Endodermal cell (in vitro differentiated cells): Measurements from ENCODE around the gene NRXN3. TPM values are rescaled to one million over a fixed set of nuclear protein-coding genes. Genes with fewer than 3 reads are reported as not detected.
"Not testable (repeated sequence)": the region's sequence is repeated elsewhere in the genome, so short reads cannot be mapped to it uniquely, and the experiment has no call there.

Source experiments
- DNase-seq: peaks from one replicate; pipeline ENCODE4 v3.0.0-alpha.2; 2017
- H3K27ac ChIP-seq: 2 replicates; pipeline ENCODE4 v1.5.1; 2013; ENCODE audit warnings: mild to moderate bottlenecking, low read depth, low read length, moderate library complexity
- H3K27me3 ChIP-seq: 2 replicates; pipeline ENCODE4 v1.6.1; 2013; ENCODE audit warnings: mild to moderate bottlenecking, low read length, moderate library complexity; ENCODE audit not compliant: insufficient read depth, control insufficient read depth, poor library complexity, severe bottlenecking
- H3K36me3 ChIP-seq: 2 replicates; pipeline ENCODE4 v1.7.0; 2013; ENCODE audit warnings: mild to moderate bottlenecking, low read length, moderate library complexity; ENCODE audit not compliant: control insufficient read depth, insufficient read depth
- H3K4me1 ChIP-seq: one replicate; pipeline ENCODE4 v1.7.0; 2013; ENCODE audit warnings: low read length; ENCODE audit not compliant: control insufficient read depth, insufficient read depth
- H3K4me3 ChIP-seq: 2 replicates; pipeline ENCODE4 v1.5.1; 2013; ENCODE audit warnings: mild to moderate bottlenecking, low read length, moderate library complexity
- H3K9ac ChIP-seq: 2 replicates; pipeline ENCODE4 v1.6.1; 2013; ENCODE audit warnings: mild to moderate bottlenecking, low read length, moderate library complexity; ENCODE audit not compliant: poor library complexity, severe bottlenecking; ENCODE audit errors: extremely low read depth
- H3K9me3 ChIP-seq: 2 replicates; pipeline ENCODE4 v1.6.1; 2013; ENCODE audit warnings: mild to moderate bottlenecking, low read length, moderate library complexity; ENCODE audit not compliant: control insufficient read depth
- H3K27ac Mint-ChIP-seq: 2 replicates; pipeline ENCODE4 v1.8.0; 2020; ENCODE audit warnings: mixed read lengths
- H3K27me3 Mint-ChIP-seq: 2 replicates; pipeline ENCODE4 v1.8.0; 2021; ENCODE audit warnings: mild to moderate bottlenecking, mixed read lengths; ENCODE audit not compliant: insufficient read depth
- H3K36me3 Mint-ChIP-seq: 2 replicates; pipeline ENCODE4 v1.8.0; 2020; ENCODE audit warnings: low read depth, mixed read lengths
- H3K4me1 Mint-ChIP-seq: 2 replicates; pipeline ENCODE4 v1.8.0; 2020; ENCODE audit warnings: mixed read lengths
- H3K4me3 Mint-ChIP-seq: 2 replicates; pipeline ENCODE4 v1.8.0; 2020; ENCODE audit warnings: mild to moderate bottlenecking, moderate library complexity, mixed read lengths
- H3K9me3 Mint-ChIP-seq: 2 replicates; pipeline ENCODE4 v1.8.0; 2020; ENCODE audit warnings: mild to moderate bottlenecking, mixed read lengths
- WGBS, 2 experiments: methylation state at CpG; one replicate each; pipeline versions ENCODE4 v1.1.5 to v1.1.7; 2013; ENCODE audit warnings: missing lambda C conversion rate in 2 of 2, mixed read lengths in 1 of 2; ENCODE audit not compliant: insufficient coverage in 1 of 2, insufficient read length in 1 of 2; 5-methylcytosine and 5-hydroxymethylcytosine counted together
- total RNA-seq, 2 donors: library from RNA; stranded (reverse); fragmentation: NEBNext Ultra II Directional in 1 of 2; extraction: Animal tissue kit (Norgen Biotek cat#: 25700) in 1 of 2; gene quantifications; 2 replicates in 1 of 2; 3 replicates in 1 of 2; pipeline ENCODE4 v1.2.1, GENCODE V29; 2021
- TF ChIP-seq, protein P1 (sequence below): fragments of 200-600 bp; sonication (generic); conservative IDR thresholded peaks from 2 replicates; pipeline ENCODE4 v1.5.0; 2021; ENCODE audit warnings: antibody characterized with exemption, mild to moderate bottlenecking

NRXN3 gene
- total RNA-seq, 2 donors from 2014 or later: 20.9 to 21.4 TPM

DNA sequence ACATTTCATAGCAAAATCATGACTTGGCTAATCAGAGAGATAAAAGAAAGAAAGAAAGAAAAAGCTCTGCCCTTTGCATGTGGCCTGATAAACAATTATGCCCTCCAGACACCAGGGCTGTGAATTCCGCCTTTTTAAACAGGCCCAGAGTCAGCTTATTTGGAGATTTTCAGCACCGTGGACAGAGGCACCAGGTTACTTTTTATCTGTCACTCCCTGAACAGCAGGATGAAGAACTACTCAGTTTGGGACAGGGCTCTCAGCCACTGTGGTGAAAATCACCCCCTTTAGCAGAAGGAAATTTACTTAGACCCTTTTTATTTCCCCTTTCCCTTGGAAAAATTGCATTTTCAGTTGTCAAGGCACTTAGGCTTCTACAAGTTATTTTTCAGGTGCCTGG lies 359.9 kb downstream of the NRXN3 start:
- Mint-ChIP-seq H3K4me1 (peaks cover under 1% of the 10 kb centered on the region), H3K9me3 (no peaks in the 10 kb centered on the region), H3K36me3 (no peaks in the 10 kb centered on the region), H3K27ac (no peak overlapping the region), H3K4me3 (no peak overlapping the region), H3K27me3 (peaks cover 9% of the 10 kb centered on the region)
- TF ChIP-seq, protein P1, sequence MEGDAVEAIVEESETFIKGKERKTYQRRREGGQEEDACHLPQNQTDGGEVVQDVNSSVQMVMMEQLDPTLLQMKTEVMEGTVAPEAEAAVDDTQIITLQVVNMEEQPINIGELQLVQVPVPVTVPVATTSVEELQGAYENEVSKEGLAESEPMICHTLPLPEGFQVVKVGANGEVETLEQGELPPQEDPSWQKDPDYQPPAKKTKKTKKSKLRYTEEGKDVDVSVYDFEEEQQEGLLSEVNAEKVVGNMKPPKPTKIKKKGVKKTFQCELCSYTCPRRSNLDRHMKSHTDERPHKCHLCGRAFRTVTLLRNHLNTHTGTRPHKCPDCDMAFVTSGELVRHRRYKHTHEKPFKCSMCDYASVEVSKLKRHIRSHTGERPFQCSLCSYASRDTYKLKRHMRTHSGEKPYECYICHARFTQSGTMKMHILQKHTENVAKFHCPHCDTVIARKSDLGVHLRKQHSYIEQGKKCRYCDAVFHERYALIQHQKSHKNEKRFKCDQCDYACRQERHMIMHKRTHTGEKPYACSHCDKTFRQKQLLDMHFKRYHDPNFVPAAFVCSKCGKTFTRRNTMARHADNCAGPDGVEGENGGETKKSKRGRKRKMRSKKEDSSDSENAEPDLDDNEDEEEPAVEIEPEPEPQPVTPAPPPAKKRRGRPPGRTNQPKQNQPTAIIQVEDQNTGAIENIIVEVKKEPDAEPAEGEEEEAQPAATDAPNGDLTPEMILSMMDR: no peak
- Histone ChIP-seq H3K27ac (no peak overlapping the region), H3K27me3 (peaks cover 6% of the 10 kb centered on the region), H3K4me1 (no peaks in the 10 kb centered on the region), H3K4me3 (no peak overlapping the region), H3K9me3 (no peaks in the 10 kb centered on the region), H3K36me3 (no peaks in the 10 kb centered on the region), H3K9ac (no peak overlapping the region)
- peak; percentile 89 for DNase-seq
- 14 to 25% methylated on average over 2 of the region's 2 CpGs for WGBS, 2 experiments

DNA sequence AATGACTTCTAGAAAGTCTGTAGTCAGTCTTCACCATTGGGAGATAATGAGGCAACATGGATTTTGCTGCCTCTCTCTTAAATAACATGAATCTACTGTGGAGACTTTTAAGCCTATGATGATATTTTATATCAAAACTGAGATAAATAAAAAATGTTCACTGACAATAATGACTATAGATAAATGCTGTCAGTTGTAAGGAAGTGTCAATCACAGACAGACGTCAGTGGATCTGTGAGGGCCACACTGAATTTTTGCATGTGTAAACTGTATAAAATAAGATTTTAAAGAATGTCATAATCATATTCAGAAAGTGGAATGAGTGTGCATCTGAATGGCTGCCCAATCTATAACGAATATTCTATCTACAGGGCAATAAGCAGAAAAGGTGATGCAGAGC lies 364.0 kb downstream of the NRXN3 start:
- H3K9me3 ChIP-seq: no peaks in the 10 kb centered on the region
- Mint-ChIP-seq H3K9me3 (no peaks in the 10 kb centered on the region), H3K27ac (no peak overlapping the region), H3K4me3 (no peak overlapping the region), H3K4me1 (no peaks in the 10 kb centered on the region), H3K36me3 (no peaks in the 10 kb centered on the region), H3K27me3 (peaks cover 4% of the 10 kb centered on the region)
- H3K4me3 ChIP-seq: no peak overlapping the region
- peaks cover 6% of the 10 kb centered on the region for H3K27me3 ChIP-seq
- H3K36me3 ChIP-seq: no peaks in the 10 kb centered on the region
- WGBS, 2 experiments: 70 to 86% methylated on average over 2 of the region's 2 CpGs
- H3K4me1 ChIP-seq: no peaks in the 10 kb centered on the region
- H3K9ac ChIP-seq: no peak overlapping the region
- H3K27ac ChIP-seq: no peak overlapping the region
- TF ChIP-seq, protein P1: no peak
- DNase-seq: no peak

DNA sequence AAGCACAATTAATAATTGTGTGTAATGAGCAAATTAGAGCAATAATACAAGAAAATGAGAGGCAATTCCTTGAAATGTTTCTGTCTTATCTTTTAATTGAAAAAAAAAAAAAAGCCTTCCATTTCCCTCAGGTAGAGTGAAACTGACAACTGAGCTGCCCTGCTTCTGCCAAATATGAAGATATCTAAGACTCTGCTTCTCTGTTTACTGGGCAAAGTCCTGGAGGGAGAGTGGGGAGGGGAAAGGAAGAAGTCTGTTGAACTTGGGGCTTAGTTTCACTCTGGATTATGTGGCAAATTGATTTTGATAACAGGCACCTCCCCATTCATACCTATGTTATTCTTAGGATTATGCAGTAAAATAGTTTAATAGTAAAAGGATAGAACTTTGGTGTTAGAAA lies 364.9 kb downstream of the NRXN3 start:
- peaks cover 6% of the 10 kb centered on the region for H3K27me3 ChIP-seq
- TF ChIP-seq, protein P1: no peak
- no peaks in the 10 kb centered on the region for H3K9me3 ChIP-seq
- DNase-seq: no peak
- no peaks in the 10 kb centered on the region for H3K36me3 Mint-ChIP-seq
- H3K9me3 Mint-ChIP-seq: no peaks in the 10 kb centered on the region
- H3K4me3 ChIP-seq: no peak overlapping the region
- peaks cover 8% of the 10 kb centered on the region for H3K27me3 Mint-ChIP-seq
- H3K27ac ChIP-seq: no peak overlapping the region
- no peaks in the 10 kb centered on the region for H3K4me1 ChIP-seq
- no peak overlapping the region for H3K4me3 Mint-ChIP-seq
- H3K4me1 Mint-ChIP-seq: no peaks in the 10 kb centered on the region
- H3K36me3 ChIP-seq: no peaks in the 10 kb centered on the region
- no peak overlapping the region for H3K9ac ChIP-seq
- H3K27ac Mint-ChIP-seq: no peak overlapping the region

DNA sequence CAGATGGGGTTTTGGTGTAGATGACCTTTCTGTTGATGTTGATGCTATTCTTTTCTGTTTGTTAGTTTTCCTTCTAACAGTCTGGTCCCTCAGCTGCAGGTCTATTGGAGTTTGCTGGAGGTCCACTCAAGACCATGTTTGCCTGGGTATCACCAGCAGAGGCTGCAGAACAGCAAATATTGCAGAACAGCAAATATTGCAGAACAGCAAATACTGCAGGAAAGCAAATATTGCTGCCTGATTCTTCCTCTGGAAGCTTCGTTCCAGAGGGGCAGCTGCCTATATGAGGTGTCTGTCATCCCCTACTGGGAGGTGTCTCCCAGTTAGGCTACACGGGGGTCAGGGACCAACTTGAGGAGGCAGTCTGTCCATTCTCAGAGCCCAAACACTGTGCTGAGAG lies 371.6 kb downstream of the NRXN3 start:
- not testable (repeated sequence) for H3K27me3 Mint-ChIP-seq

More for the DNA sequence above, 371.6 kb downstream of the NRXN3 start:
- not testable (repeated sequence) for H3K36me3 ChIP-seq, H3K9me3 Mint-ChIP-seq, H3K9ac ChIP-seq, H3K4me3 Mint-ChIP-seq, H3K27me3 ChIP-seq, H3K4me1 ChIP-seq, H3K9me3 ChIP-seq, H3K27ac ChIP-seq, H3K36me3 Mint-ChIP-seq, DNase-seq, H3K4me3 ChIP-seq, H3K27ac Mint-ChIP-seq, H3K4me1 Mint-ChIP-seq
- WGBS, 2 experiments: 88 to 89% methylated on average over 2 of the region's 2 CpGs
